Kidney capillary endothelial cell (primary cell): ENCODE results near the gene SPSB2.
"Not testable (repeated sequence)": the region's sequence is repeated elsewhere in the genome, so short reads cannot be mapped to it uniquely, and the experiment has no call there.

Experiments
- DNase-seq: peaks from one replicate; pipeline ENCODE4 v3.0.0-alpha.2; 2018; ENCODE audit warnings: low spot score

The SPSB2 gene

DNA sequence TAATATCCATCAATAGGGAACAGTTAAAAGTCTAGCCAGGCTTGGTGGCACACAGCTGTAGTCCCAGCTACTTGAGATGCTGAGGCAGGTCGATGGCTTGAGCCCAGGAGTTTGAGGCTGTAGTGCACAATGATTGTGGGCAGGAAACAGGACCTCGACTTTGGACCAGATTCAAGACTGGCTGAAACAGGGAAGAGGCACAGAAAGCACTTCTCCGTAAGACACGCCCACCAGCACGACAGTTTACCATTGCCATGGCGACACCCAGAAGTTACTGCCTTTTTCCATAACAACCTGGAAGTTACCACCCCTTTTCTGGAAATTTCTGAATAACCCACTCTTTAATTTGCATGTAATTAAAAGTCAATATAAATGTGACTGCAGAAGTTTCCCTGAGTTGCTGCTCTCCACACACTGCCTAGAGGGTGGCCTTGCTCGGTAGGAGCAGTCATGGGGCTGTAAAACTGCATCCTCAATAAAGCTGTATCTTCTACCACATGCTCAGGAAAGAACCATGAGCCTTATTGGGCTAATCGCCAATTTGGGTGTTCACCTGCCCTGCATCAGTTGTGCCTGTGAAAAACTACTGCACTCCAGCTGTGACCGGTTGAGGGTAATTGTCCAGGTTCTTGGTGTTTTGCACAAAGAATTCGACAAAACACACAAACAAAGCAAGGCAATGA, 26.9 kb upstream of the SPSB2 start:
- peak; percentile 29 for DNase-seq

DNA sequence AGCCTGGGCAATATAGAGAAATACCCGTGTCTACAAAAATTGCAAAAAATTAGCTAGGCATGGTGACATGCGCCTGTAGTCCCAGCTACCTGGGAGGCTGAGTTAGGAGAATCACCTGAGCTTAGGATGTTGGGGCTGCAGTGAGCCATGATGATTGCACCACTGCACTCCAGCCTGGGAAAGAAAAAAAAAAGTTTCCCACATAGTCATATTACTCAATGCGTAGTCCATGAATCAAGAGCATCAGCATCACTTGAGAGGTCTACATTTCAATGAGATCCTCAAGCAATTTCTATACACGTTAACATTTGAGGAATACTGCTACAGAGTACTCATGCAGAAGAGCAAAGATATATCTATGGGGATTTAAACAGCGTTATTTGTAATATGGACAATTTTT, 26.3 kb upstream of the SPSB2 start:
- DNase-seq = no peak

DNA sequence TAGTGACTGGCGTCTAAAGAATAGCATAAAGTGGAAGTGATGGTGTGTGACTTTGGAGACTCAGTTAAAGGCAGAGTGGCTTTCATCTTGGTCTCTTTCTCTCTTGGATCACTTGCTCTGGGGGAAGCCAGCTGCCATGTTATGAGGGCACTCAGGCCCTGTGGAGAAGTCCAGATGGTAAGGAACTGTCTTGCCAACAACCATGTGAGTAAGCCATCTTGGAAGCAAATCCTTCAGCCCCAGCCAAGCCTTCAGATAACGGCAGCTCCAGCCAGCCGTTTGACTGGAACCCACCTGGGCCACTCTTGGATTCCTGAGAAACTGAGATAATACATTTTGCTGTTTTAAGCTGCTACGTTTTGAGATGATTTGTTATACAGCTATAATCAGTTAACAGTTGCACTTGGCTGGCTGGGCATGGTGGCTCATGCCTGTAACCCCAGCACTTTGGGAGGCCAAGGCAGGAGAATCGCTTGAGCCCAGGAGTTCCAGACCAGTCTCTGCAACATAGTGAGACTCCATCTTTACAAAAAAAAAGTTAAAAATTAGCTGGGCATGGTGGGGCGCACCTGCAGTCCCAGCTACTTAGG, 23.8 kb upstream of the SPSB2 start:
- DNase-seq = no peak

DNA sequence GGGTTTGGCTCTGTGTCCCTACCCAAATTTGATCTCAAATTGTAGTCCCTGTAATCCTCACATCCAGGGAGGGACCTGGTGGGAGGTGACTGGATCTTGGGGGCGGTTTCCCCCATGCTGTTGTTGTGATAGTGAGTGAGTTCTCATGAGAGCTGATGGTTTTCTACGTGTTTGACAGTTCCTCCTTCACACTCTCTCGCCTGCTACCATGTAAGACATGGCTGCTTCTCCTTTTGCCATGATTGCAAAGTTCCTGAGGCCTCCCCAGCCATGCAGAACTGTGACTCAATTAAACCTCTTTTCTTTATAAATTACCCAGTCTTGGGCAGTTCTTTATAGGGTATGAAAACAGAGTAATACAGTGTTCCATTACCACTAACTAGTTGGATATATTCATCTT, 21.2 kb upstream of the SPSB2 start:
- DNase-seq = no peak

DNA sequence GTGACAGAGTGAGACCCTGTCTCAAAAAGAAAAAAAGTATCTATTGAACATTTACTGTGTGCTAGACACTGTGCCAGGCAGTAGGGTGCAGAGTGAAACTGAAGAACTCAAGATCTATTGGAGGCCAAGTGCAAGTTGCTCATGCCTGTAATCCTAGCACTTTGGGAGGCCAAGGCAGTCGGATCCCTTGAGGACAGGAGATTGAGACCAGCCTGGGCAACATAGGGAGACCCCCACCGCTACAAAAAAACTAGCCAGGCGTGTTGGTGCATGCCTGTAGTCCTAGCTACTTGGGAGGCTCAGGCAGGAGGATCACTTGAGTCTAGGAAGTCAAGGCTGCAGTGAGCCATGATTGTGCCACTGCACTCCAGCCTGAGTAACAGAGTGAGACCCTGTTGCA, 19.6 kb upstream of the SPSB2 start:
- DNase-seq = not testable (repeated sequence)

DNA sequence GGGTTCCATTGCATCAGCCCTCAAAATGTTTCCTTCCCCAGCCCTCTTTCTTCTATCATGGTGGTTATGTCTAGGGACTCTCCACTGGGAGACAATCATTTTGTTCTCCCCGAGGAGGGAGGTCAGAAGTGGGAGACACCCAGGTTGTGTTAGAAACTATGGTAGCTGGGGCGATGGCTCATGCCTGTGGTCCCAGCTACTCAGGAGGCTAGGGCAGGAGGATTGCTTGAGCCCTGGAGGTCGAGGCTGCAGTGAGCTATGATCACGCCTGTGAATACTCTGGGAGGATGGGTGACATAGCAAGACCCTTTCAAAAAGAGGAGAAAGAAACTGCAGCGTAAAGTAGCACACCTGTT, 18.5 kb upstream of the SPSB2 start:
- no peak for DNase-seq

DNA sequence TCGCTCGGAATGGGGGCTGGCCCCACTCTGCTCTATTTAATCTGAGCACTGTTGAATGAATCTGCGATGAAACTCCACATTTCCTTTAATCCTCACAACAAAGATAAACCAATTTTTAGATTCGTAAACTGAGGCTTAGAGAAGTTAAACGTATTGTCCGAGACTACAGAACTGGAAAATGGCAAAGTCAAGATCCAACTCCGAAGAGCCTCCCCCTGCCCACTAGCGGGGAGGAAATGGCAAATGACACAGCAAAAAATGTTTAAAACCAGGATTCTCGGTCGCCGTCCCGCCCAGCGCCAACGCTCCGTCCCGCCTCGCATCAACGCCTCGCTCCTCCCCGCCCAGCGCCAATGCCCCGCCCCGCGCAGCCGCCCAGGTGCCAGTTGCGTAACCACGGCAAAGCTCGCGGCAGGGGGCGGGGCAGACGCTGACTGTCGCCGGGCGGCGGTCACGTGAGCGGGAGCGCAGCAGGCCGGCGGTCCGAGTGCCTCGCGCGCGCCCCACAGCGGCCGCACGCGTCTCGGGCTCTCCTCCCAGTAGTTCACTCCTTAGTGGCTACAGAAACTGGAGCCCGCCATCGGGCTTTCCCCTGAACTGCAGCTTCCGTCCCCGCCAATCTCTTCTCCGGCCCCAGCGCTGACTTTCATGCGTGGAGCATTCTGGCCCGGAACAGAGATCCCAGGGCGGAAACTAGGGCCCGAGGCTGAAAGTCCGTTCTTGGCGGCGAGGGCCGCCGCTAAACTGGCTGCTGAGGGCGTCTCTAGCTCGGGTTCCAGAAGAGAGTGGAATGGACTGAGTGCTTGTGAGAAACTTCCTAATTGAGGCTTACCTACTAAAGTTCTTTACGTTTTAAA, 17.9 kb upstream of the SPSB2 start:
- DNase-seq = peak; percentile 96

DNA sequence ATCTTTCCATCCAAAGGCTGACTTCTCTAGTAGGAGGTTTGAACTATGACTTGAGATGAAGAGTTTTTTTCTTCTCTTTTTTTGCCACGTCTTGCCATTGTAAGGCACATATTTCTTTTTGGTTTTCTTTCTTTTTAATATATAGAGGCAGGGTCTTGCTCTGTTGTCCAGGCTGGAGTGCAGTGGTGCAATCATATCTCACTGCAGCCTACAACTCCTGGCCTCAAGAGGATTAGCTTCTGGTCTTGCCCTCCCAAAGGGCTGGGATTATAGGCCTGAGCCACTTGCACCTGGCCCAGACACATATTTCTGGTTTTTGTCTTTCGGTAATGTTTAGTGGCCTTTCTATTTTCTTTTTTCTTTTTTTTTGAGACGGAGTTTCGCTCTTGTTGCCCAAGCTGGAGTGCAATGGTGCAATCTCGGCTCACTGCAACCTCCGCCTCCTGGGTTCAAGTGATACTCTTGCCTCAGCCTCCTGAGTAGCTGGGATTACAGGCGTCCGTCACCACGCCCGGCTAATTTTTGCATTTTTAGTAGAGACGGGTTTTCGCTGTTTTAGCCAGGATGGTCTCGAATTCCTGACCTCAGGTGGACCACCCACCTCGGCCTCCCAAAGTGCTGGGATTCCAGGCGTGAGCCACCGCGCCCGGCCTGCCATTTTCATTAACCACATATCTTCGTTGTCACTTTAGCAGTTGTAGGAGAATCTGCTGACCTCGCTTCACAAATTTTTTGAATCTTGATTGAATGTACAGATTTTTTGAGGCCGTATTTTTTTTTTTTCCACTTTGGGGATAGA, 16.9 kb upstream of the SPSB2 start:
- DNase-seq = not testable (repeated sequence)

DNA sequence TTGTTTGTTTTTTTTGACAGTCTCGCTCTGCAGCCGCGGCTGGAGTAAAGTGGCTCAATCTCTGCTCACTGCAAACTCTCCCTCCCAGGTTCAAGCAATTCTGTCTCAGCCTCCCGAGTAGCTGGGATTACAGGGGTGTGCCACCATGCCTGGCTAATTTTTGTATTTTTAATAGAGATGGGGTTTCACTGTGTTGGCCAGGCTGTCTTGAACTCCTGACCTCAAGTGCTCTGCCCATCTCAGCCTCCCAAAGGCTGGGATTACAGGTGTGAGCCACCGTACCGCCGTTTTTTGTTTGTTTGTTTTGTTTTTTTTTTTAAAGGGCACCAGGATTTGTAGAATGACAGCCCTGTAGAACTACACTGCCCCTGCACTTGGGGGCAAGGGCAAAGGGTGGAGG, 15.7 kb upstream of the SPSB2 start:
- not testable (repeated sequence) for DNase-seq

DNA sequence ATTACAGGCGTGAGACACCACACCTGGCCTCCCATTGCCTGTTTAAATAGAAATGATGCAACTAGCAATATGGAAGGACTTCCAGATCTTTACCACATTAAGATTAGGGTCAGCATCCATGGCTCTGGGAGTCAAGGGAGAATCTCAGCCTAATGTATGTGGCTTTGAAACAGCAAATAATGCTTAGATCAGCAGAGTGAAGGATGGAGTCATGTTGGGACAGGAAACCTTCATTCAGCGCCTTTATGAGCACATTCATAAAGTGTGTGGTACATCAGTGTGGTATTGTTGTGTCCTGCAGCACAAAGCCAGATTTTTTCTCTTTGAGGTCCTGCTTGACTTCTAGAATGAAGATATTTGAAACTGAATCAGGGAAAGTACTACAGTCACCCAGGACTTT, 15.3 kb upstream of the SPSB2 start:
- DNase-seq = no peak

DNA sequence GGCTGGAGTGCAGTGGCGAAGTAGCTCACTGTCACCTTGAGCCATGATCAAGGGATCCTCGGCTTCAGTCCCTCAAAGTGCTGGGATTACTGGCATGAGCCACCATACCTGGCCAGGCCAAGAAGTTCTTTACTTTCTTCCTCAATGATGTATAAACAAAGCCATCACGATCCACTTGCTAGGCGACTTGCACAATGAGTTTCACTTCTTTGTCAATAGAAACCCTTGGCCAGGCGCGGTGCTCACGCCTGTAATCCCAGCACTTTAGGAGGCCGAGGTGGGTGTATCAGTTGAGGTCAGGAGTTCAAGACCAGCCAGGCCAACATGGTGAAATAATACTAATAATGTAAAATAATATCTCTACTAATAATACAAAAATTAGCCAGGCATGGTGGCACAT, 14.4 kb upstream of the SPSB2 start:
- DNase-seq = no peak

DNA sequence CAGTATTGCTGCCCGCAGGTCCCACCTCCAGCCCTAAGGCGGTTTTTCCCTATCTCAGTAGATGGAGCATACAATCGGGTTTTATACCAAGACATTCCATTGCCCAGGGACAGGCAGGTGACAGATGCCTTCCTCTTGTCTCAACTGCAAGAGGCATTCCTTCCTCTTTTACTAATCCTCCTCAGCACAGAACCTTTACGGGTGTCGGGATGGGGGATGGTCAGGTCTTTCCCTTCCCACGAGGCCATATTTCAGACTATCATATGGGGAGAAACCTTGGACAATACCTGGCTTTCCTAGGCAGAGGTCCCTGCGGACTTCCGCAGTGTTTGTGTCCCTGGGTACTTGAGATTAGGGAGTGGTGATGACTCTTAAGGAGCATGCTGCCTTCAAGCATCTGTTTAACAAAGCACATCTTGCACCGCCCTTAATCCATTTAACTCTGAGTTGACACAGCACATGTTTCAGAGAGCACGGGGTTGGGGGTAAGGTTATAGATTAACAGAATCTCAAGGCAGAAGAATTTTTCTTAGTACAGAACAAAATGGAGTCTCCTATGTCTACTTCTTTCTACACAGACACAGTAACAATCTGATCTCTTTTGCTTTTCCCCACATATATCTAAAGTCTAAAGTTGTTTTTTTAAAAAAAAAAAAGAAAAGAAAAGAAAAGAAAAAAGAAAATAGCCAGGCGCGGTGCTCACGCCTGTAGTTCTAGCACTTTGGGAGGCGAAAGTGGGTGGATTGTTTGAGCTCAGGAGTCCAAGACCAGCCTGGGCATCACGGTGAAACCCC, 13.3 kb upstream of the SPSB2 start:
- not testable (repeated sequence) for DNase-seq

DNA sequence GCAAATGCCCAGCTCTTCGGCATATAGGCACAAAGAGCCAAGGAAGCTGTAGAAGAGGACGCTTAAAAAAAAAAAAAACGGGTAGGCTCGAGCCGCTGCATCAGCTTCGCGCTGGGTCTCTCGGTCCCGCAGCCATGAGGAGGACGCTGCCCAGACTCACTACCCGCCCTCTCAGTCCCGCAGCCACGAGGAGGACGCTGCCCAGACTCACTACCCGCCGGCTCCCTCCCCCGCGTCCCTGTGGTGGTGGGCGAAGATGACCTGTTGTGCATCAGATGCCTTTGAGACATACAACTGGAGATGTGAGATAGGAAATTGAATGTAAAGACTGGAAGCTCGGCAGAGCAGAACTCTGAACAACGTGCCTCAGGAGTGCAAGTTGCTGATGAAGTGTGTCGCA, 11.4 kb upstream of the SPSB2 start:
- no peak for DNase-seq

DNA sequence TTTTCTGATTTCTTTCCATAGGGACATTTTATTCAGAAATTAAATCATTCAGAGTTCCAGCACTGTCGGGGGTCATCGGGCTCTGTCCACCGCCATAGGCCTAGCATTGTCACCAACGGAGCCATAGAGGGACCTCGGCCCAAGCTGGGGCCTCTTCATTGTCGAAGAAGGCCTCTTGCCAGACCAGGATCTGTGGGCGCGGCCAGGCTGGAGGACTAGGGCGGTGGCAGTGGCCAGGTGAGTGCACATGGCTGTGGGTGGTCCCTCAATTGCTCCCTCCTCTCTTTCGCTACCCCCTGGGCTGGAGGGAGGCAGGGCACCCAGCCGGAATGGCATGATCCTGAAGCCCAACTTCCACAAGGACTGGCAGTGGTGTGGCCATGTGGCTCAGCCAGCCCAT, 10.6 kb upstream of the SPSB2 start:
- no peak for DNase-seq

DNA sequence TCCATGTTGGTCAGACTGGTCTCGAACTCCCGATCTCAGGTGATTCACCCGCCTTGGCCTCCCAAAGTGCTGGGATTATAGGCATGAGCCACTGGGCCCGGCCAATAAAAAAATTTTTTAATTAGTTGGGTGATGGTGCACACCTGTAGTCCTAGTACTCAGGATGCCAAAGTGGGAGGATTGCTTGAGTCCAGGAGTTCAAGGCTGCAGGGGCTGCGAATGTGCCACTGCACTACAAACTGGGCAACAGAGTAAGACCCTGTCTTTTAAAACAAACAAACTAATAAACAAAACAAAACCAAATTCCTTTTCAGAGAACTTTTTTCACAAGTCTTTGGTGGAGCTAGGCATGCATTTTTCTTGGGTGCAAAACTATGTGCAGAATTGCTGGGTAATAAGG, 10.1 kb upstream of the SPSB2 start:
- no peak for DNase-seq

DNA sequence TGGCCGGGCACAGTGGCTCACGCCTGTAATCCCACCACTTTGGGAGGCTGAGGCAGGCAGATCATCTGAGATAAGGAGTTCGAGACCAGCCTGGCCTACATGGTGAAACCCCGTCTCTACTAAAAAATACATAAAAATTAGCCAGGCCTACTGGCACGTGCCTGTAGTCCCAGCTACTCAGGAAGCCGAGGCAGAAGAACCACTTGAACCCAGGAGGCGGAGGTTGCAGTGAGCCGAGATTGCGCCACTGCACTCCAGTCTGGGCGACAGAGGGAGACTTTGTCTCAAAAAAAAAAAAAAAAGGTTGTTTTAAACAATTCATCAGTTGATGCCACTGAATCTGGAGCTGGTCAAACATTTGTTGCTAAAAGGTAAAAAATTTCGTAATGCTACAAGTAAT, 6.7 kb upstream of the SPSB2 start:
- DNase-seq = not testable (repeated sequence)

DNA sequence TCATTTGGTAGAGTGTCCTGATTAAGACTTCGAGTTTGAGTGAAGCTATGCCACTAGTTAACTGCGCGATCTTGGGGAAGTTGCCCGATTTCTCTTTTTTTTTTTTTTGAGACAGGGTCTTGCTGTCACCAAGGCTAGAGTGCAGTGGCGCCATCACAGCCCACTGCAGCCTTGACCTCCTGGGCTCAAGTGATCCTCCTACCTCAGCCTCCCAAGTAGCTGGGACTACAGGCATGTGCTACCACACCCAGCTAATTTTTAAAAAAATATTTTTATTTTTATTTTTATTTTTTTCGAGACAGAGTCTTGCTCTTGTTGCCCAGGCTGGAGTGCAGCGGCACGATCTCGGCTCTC, 889 bp upstream of the SPSB2 start:
- not testable (repeated sequence) for DNase-seq

DNA sequence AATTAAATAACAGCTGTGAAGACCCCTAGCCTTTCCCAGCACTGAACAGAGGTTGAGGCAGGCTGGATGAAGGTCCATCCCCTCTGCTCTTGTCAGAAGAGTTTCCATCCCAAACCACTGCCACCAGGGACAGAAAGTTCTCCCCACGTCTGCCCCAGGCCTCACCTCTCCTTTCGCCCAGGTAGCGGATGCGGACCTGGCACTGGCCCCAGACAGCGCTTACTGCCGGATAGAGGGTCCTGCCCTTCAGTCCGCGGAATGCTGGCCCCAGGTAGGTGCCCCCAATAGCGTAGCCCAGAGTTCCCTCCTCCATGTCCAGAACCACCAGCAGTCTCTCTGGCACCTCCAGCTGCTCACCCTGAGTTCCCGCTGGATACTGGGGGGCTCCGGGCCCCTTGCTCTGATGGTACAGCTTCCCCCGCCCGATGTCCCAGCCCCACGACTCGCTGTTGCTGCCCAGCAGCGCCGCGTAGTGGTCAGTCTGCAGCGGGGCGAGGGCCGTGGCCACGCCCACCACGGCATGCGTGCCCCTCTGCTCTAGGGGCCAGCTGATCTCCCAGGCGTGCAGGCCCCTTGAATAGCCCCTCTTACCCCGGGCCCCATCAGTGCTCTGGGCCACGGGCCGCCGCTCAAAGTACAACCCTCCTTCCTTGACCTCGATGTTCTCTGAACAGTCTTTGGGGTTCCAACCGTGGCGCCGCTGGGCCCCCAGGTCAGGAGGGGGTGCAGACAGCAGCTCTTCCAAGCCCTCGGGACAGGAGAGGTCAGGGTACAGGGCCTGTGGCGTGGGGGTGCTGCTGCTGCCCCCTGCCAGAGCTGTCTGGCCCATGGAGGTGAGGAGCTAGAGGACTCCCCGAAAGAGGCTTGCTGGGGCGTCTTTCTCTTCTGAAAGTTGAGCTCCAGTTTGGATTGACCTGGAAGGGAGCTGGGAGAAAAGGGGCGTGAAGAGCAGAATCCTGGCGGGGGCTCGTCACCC, 742 bp downstream of the SPSB2 start:
- peak; percentile 87 for DNase-seq

DNA sequence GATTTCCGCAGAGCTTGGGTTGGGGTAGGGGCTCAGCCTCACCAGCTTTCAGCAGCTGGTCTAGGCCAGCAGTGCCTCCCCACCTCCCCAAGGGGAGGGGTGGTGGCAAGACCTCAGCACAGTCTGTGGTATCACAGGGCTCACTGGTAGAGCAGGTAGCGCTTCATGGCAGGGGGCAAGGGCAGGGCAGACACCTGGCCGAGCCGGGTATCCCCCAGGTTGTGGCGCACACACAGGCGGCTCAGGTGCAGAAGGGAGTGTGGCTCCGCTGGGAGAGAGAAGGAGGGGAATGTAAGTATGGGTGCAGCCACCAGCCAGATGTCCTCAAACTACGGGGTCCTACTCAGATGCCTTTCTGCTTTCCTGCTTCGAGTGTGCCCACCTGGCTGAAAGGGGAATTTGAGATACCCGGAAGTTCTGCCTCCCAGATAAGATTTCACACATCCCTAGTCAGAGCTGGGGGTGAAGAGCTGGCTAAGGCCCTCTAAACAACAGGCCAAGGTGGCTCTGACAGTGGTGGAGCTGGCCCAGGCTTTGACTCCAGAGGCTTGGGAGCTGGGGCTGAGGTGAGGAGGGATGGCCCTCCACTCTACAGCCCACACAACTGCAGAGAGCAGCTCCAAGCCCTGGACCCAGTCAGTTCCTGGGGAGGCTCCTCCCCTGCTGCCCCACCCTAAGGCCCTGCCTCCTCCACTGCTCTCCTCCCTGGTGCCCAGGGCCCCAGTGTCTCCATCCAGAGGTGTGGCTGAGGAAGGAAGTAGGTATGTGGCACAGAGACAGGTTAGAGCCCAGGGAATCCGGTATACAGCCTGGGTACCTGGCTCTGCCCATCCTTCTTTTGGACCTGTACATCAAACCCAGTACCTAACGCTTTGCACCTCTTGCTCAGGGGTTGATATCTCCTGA, 1.8 kb downstream of the SPSB2 start:
- no peak for DNase-seq
